Measurements from ENCODE around the gene ETV2.
"Not testable (repeated sequence)": the region's sequence is repeated elsewhere in the genome, so short reads cannot be mapped to it uniquely, and the experiment has no call there.

Gene ETV2, protein sequence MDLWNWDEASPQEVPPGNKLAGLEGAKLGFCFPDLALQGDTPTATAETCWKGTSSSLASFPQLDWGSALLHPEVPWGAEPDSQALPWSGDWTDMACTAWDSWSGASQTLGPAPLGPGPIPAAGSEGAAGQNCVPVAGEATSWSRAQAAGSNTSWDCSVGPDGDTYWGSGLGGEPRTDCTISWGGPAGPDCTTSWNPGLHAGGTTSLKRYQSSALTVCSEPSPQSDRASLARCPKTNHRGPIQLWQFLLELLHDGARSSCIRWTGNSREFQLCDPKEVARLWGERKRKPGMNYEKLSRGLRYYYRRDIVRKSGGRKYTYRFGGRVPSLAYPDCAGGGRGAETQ

DNA sequence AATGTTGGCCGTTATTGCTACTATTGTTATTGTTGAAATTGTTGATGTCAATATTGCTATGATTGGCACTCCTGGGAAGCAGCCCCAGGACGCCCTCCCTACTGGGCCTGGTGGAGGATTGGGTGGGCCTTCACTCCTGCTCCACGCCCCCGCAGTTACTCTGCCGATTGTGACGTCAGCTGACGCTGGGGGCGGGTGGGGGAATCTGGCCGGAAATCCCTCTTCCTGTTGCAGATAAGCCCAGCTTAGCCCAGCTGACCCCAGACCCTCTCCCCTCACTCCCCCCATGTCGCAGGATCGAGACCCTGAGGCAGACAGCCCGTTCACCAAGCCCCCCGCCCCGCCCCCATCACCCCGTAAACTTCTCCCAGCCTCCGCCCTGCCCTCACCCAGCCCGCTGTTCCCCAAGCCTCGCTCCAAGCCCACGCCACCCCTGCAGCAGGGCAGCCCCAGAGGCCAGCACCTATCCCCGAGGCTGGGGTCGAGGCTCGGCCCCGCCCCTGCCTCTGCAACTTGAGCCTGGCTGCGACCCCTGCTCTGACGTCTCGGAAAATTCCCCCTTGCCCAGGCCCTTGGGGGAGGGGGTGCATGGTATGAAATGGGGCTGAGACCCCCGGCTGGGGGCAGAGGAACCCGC lies at the start of gene ETV2:
Gene ETV2 (plus strand): TSS at position 231 of the 637 bp plus-strand sequence. CDS start 716 bp downstream, outside the sequence.
- Histone ChIP-seq H4K20me1 (ENCODE audit: insufficient read depth, low read length) (0 out of 2 replicates have a peak, but pooled peaks cover 3% of the 10 kb centered on the region), H3K4me1 (ENCODE audit: insufficient read depth, low read length) (peaks cover 40% of the 10 kb centered on the region), H2AFZ (ENCODE audit: low read depth, low read length) (peak within 1 kb of the TSS; percentile 99; the same call in 1 of the 2 replicates), H3K9ac (ENCODE audit: low read depth, low read length) (peak within 1 kb of the TSS; percentile 69; the same call in 1 of the 2 replicates), H3K27ac (ENCODE audit: low read length) (no peak within 1 kb of the TSS), H3K27me3 (ENCODE audit: insufficient read depth, low read length, poor library complexity) (no peaks in the 10 kb centered on the region), H3K36me3 (ENCODE audit: insufficient read depth, low read length) (peaks cover 17% of the 10 kb centered on the region), H3K4me3 (ENCODE audit: low read depth in 1 of 2, low read length in 2 of 2) (peak within 1 kb of the TSS in 1 of 2 experiments; percentile 15; a peak in 1 of 4 replicates), H3K9me3 (ENCODE audit: insufficient read depth, low read length, severe bottlenecking) (no peaks in the 10 kb centered on the region), H3K4me2 (ENCODE audit: insufficient read depth, low read length) (peak within 1 kb of the TSS; percentile 83), H3K79me2 (ENCODE audit: insufficient read depth, low read length) (no peaks in the 10 kb centered on the region)
- no peak for ATAC-seq (ENCODE audit: insufficient read depth, low read depth)
- DNase-seq: no peak
- TF ChIP-seq EZH2 (IDR thresholded peaks at IDR 0.05; ENCODE audit: borderline replicate concordance, low read depth, low read length, severe bottlenecking): no peak
- TF ChIP-seq, protein P1, sequence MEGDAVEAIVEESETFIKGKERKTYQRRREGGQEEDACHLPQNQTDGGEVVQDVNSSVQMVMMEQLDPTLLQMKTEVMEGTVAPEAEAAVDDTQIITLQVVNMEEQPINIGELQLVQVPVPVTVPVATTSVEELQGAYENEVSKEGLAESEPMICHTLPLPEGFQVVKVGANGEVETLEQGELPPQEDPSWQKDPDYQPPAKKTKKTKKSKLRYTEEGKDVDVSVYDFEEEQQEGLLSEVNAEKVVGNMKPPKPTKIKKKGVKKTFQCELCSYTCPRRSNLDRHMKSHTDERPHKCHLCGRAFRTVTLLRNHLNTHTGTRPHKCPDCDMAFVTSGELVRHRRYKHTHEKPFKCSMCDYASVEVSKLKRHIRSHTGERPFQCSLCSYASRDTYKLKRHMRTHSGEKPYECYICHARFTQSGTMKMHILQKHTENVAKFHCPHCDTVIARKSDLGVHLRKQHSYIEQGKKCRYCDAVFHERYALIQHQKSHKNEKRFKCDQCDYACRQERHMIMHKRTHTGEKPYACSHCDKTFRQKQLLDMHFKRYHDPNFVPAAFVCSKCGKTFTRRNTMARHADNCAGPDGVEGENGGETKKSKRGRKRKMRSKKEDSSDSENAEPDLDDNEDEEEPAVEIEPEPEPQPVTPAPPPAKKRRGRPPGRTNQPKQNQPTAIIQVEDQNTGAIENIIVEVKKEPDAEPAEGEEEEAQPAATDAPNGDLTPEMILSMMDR (IDR thresholded peaks at IDR 0.05; ENCODE audit: borderline replicate concordance, extremely low read depth, low read length, poor library complexity, severe bottlenecking): no peak

DNA sequence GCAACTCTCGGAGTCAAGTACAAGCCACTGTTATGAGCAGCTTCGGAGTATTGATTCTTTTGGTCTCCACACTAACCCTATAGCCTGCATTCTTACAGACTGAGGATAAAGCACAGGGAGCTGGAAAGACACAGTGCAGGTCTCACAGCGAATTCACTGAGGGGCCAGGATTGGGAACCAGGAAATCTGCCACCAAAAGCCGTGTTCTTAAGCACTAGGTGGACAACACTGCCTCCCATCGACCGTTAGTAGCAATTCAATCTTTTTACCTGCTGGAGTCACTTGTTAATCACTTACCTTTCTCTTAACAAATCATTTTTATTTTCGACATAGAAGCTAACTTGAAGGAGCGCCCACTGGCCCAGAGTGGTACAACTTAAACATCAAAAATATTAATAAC lies 49.3 kb upstream of the ETV2 start:
- Histone ChIP-seq H3K79me2 (ENCODE audit: insufficient read depth, low read length) (no peaks in the 10 kb centered on the region), H4K20me1 (ENCODE audit: insufficient read depth, low read length) (no peaks in the 10 kb centered on the region), H3K9me3 (ENCODE audit: insufficient read depth, low read length, severe bottlenecking) (no peaks in the 10 kb centered on the region), H2AFZ (ENCODE audit: low read depth, low read length) (peak overlapping the region; percentile 62; the same call in 1 of the 2 replicates), H3K9ac (ENCODE audit: low read depth, low read length) (no peak overlapping the region), H3K27me3 (ENCODE audit: insufficient read depth, low read length, poor library complexity) (no peaks in the 10 kb centered on the region), H3K4me3 (ENCODE audit: low read depth in 1 of 2, low read length in 2 of 2) (no peak overlapping the region), H3K4me1 (ENCODE audit: insufficient read depth, low read length) (no peaks in the 10 kb centered on the region), H3K27ac (ENCODE audit: low read length) (no peak overlapping the region), H3K4me2 (ENCODE audit: insufficient read depth, low read length) (no peak overlapping the region), H3K36me3 (ENCODE audit: insufficient read depth, low read length) (no peaks in the 10 kb centered on the region)
- no peak for TF ChIP-seq EZH2 (IDR thresholded peaks at IDR 0.05; ENCODE audit: borderline replicate concordance, low read depth, low read length, severe bottlenecking)
- TF ChIP-seq, protein P1 (IDR thresholded peaks at IDR 0.05; ENCODE audit: borderline replicate concordance, extremely low read depth, low read length, poor library complexity, severe bottlenecking): peak; percentile 65
- DNase-seq: no peak
- ATAC-seq (ENCODE audit: insufficient read depth, low read depth): no peak

DNA sequence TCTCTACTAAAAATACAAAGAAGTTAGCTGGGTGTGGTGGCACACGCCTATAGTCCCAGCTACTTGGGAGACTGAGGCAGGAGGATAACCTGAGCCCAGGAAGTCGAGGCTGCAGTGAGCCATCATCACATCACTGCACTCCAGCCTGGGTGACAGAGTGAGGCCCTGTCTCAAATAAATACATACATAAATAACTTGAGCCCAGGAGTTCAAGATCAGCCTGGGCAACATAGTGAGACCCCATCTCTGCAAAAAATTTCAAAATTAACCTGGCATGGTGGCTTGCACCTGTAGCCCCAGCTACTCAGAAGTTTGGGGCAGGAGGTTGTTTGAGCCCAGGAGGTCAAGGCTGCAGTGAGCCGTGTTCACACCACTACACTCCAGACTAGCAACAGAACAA lies 46.5 kb upstream of the ETV2 start:
- H3K27me3 ChIP-seq (ENCODE audit: insufficient read depth, low read length, poor library complexity); H3K79me2 ChIP-seq (ENCODE audit: insufficient read depth, low read length); H3K4me1 ChIP-seq (ENCODE audit: insufficient read depth, low read length); DNase-seq; H3K4me3 ChIP-seq (ENCODE audit: low read depth in 1 of 2, low read length in 2 of 2); H3K9me3 ChIP-seq (ENCODE audit: insufficient read depth, low read length, severe bottlenecking); H3K9ac ChIP-seq (ENCODE audit: low read depth, low read length); H3K27ac ChIP-seq (ENCODE audit: low read length); H3K36me3 ChIP-seq (ENCODE audit: insufficient read depth, low read length); ATAC-seq (ENCODE audit: insufficient read depth, low read depth); H4K20me1 ChIP-seq (ENCODE audit: insufficient read depth, low read length); H3K4me2 ChIP-seq (ENCODE audit: insufficient read depth, low read length); H2AFZ ChIP-seq (ENCODE audit: low read depth, low read length): not testable (repeated sequence)

DNA sequence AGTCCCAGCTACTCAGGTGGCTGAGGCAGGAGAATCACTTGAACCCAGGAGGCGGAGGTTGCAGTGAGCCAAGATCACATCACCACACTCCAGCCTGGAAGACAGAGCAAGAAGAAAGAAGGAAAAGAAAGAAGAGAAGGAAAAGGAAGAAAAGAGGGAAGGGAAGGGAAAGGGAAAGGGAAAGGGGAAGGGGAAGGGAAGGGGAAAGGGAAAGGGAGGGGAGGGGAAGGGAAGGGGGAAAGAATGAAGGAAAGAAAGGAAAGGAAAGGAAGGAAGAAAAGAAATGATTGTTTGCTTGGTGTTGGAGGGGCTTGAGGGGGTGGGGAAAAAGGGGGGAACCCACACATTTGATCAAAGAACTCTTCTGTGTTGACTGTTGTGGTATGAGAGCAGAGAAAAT lies 45.6 kb upstream of the ETV2 start:
- no peak overlapping the region for H3K27ac ChIP-seq (ENCODE audit: low read length)
- no peak overlapping the region for H3K4me2 ChIP-seq (ENCODE audit: insufficient read depth, low read length)
- no peaks in the 10 kb centered on the region for H3K4me1 ChIP-seq (ENCODE audit: insufficient read depth, low read length)
- H3K9me3 ChIP-seq (ENCODE audit: insufficient read depth, low read length, severe bottlenecking): no peaks in the 10 kb centered on the region
- TF ChIP-seq, protein P1 (IDR thresholded peaks at IDR 0.05; ENCODE audit: borderline replicate concordance, extremely low read depth, low read length, poor library complexity, severe bottlenecking): no peak
- no peak for TF ChIP-seq EZH2 (IDR thresholded peaks at IDR 0.05; ENCODE audit: borderline replicate concordance, low read depth, low read length, severe bottlenecking)
- no peak for ATAC-seq (ENCODE audit: insufficient read depth, low read depth)
- H3K4me3 ChIP-seq (ENCODE audit: low read depth in 1 of 2, low read length in 2 of 2): no peak overlapping the region
- no peak for DNase-seq
- no peak overlapping the region for H3K9ac ChIP-seq (ENCODE audit: low read depth, low read length)
- H3K79me2 ChIP-seq (ENCODE audit: insufficient read depth, low read length): no peaks in the 10 kb centered on the region
- H2AFZ ChIP-seq (ENCODE audit: low read depth, low read length): no peak overlapping the region
- H3K36me3 ChIP-seq (ENCODE audit: insufficient read depth, low read length): no peaks in the 10 kb centered on the region
- H3K27me3 ChIP-seq (ENCODE audit: insufficient read depth, low read length, poor library complexity): no peaks in the 10 kb centered on the region
- no peaks in the 10 kb centered on the region for H4K20me1 ChIP-seq (ENCODE audit: insufficient read depth, low read length)
